Amniotic epithelial cell (primary cell): ENCODE data around the gene C1orf141.
A peak's percentile ranks its signal among the peaks of the same experiment; 100 is the strongest.
"Not testable (repeated sequence)": the region's sequence is repeated elsewhere in the genome, so short reads cannot be mapped to it uniquely, and the experiment has no call there.

Source experiments
- DNase-seq: peaks from one replicate; pipeline ENCODE4 v3.0.0-alpha.2; 2010; ENCODE audit warnings: low read depth

C1orf141 gene

GRCh38 chr1:67085326-67085725, 49.4 kb downstream of the C1orf141 start:
- DNase-seq: no peak

GRCh38 chr1:67084765-67085318, 49.9 kb downstream of the C1orf141 start:
- DNase-seq: no peak

- no peak for DNase-seq
Measured at GRCh38 chr1:67078291-67078690, 56.5 kb downstream of the C1orf141 start.

DNA sequence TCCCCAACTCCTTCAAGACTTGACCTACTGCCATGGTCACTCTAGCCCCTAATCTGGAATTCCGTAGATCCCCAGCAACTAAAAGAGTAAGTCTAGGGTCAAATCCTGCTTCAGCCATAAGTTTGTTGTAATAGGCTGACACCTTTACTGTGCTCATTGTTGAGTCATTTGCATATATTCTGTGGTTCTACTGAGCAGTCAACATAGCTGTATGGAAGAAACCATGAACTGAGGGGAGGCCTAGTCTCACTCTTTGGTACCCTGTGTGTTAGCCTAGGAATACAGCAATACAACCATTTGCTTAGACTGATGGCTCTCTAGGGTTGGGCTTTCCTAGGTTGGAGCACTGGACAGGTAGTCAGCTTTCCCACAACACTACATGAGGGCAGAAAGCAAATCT, 57.2 kb downstream of the C1orf141 start:
- no peak for DNase-seq

- DNase-seq: no peak
Measured at GRCh38 chr1:67072749-67073148, 62.0 kb downstream of the C1orf141 start.

DNA sequence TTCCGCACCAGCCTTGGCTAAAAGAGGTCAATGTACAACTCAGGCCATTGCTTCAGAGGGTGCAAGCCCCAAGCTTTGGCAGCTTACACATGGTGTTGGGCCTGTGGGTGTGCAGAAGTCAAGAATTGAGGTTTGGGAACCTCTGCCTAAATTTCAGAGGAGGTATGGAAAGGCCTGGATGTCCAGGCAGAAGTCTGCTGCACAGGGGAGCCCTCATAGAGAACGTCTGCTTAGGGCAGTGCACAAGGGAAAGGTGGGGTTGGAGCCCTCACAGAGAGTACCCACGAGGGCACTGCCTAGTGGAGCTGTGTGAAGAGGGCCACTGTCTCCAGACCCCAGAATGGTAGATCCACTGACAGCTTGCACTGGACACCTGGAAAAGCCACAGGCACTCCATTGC, 67.1 kb downstream of the C1orf141 start:
- not testable (repeated sequence) for DNase-seq

DNA sequence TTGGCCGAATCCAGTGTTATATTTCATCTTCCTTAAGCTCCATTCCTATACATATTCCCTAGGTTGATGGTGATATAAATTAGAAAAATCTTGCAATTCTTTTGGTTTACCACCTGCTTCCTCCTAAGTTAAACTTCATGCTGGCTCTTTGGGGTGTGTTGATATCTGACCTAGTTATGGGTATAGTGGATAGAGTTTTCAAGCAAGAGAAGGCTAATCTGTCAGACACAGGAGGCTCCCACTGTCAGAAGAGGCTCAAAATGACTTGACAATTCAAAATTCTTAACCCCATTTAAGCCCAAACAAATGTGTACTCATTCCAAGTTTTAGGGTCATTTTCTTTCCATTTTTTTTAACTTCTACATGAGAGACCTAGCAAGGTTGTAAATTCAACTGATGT, 72.4 kb downstream of the C1orf141 start:
- no peak for DNase-seq

DNA sequence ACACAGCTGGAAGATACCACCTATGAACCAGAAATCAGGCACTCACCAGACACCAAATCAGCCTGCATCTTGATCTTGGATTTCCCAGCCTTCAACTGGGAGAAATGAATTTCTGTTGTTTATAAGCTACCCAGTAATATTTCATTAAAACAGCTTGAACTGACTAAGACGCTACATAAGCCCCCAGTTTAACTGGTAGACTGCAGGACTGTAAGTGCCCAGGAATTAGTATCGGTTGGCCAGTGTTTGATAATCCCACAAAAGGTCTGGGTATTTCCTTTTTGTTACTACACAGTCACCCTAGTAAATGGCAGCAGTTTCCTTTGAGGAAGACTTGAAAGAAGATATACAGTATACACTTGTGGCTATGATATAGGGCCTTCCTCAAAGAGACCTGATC, 73.5 kb downstream of the C1orf141 start:
- DNase-seq: peak; percentile 30

DNA sequence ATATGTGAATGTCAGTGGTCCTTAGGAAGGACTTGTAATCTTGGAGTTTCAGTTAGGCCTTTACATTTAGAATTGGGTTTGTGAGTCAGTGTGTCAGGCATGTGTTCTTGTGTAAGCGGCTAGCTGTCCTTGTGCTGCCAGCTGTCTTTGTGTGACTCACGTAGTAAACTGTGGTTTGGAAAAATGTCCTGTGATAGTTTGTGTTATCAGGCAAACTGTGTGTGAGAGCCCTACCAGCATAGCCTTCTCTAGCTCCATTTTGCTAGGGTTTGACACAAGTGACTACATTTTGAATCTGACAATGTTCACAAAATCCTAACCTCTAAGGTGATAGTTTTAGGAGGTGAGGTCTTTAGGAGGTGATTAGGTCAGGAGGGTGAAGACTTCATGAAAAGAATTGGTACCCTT, 74.0 kb downstream of the C1orf141 start:
- peak; percentile 99 for DNase-seq

DNA sequence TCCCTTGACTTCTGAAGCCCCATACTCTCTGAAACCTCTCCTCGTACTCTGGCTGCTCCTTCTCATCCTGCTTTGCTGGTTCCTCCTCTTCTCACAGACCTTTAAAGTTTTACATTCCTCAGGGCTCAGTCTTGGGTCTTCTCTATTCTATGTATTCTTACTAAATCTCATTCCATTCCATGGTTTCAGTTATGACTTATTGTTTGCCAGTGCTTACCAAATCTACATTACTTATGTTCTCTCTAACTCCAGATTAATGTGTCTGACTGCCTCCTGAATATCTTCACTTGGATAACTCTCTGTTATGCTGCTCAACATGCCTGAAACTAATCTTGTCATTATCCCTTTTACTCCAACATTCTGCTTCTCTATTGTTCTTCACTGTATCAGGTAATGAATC, 75.4 kb downstream of the C1orf141 start:
- peak; percentile 80 for DNase-seq

GRCh38 chr1:67058761-67059160, 76.0 kb downstream of the C1orf141 start:
- DNase-seq: peak; percentile 32

DNA sequence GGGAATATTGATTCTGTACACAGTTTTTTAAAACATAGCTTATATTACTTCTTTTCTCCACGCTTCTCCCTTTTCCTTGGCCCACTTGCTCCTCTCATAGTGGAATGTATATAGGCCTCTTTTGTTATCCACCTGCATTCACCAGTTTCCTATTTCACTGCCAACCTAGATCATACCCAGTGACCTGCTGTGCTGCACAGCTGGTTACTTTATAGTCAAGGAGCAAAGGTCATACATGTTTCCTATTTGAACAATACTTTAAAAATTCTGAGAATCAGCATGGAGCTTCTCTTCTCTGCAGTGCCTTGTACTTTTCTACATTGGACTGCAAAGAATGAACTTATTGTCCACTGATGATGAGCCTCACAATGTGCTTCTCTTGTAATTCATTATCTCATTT, 76.5 kb downstream of the C1orf141 start:
- no peak for DNase-seq

GRCh38 chr1:67053785-67054772, 80.7 kb downstream of the C1orf141 start, which contains the start of gene SLC35D1:
TSS of gene SLC35D1 (minus strand) at chr1:67054148. CDS start at chr1:67054013, 135 bp downstream.
- DNase-seq: peak; percentile 58

DNA sequence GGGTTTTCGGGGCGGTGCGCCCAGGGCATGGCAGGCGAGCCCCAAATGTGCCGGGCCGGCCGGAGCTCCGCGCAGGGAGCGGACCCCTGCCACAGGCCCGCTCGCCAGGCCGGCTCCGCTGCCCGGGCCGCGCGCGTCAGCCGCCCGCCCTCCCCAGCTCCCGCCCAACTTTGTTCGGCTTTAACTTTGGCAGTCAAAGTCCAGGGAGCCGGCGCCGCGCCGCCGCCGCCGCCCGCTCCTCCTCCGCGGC, 81.3 kb downstream of the C1orf141 start:
- peak; percentile 52 for DNase-seq

- peak; percentile 39 for DNase-seq
Measured at GRCh38 chr1:67052741-67053534, 81.8 kb downstream of the C1orf141 start.

- DNase-seq: no peak
Measured at GRCh38 chr1:67051196-67051595, 83.6 kb downstream of the C1orf141 start.

DNA sequence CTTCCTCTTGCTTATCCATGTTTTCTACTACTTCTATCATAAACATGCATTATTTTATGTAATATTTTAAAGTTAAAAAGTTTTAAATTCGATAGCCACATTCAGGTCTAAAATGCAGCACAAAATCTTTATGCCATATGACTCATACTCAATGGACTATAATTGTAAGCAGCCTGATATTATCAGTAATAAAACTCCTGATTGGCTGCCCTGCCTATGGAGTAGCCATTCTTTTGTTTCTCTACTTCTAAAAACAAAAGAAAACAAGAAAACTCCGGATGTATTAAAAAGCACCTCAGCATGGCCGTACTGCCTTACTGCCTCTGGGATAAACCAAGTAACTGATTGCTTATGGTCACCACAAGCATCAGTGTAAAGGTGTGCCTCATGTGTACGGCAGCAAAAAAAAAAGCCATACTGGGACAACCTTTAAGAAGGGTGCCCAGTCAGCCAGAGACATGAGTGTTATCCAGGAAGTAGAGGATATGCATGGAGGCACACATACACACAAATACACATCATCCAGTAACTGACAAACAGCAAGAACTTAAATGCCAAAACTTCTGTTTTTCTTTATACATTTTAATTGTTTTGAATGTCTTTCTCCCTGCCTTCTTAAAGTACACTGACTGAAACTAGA, 90.0 kb downstream of the C1orf141 start:
- DNase-seq: no peak

DNA sequence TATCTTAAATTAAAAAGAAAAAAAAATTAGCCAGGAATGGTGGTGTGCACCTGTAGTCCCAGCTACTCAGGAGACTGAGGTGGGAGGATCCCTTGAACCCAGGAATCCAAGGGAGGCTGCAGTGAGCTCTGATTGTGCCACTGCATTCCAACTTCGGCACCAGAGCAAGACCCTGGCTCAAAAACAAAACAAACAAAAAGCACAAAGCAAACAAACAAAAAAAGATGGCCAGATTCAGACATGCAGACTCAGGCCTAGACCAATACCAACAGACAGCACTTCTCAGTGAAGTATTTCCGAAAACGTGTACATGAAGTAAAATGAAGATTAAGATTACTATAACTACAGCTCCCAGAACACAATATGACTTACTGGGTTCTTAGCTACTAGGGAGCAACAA, 91.4 kb downstream of the C1orf141 start:
- no peak for DNase-seq
